PC-9 (cell line): ENCODE measurements around the gene SAG.

Experiments used
- CTCF ChIP-seq: fragments of 200-600 bp; sonication (generic); conservative IDR thresholded peaks from 2 replicates; pipeline ENCODE4 v1.6.1; 2017; ENCODE audit warnings: mixed run types, antibody characterized with exemption, mild to moderate bottlenecking, moderate library complexity
- EZH2 ChIP-seq: fragments of 200-600 bp; sonication (generic); IDR thresholded peaks from 2 replicates; pipeline ENCODE4 v1.8.0; 2017; ENCODE audit warnings: antibody characterized with exemption, low read depth

DNA sequence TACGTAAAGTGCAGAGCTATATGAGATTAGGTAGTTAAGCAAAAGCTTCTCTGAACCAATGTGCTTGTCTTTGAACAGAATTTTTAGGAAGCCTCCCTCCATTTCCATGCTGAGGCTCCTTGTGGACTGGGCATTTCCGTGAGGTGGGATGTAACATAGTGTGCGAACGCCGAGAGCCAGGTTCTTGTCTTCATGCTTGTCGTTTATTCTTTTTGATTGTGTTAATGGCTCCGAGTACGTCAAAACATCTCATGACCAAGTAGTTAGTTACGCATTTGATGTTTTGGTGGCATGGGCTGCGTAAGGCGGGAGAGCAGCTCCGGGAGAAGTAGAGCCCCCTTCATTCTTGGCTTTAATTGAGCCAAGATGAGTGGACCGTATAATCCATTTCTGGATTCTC is 79.6 kb downstream of the SAG start:
- TF ChIP-seq EZH2 (no peak), CTCF (no peak)
